BJ (cell line): ENCODE data around the gene SRGAP2C. TPM values are rescaled to one million over a fixed set of nuclear protein-coding genes. Genes with fewer than 3 reads are reported as not detected.
"Not testable (repeated sequence)": the region's sequence is repeated elsewhere in the genome, so short reads cannot be mapped to it uniquely, and the experiment has no call there.

Source experiments
- CTCF ChIA-PET: fragments of 350-600 bp; formaldehyde crosslinking; extraction: SDS; loops from one replicate; lab custom pipeline; 2021; ENCODE audit warnings: antibody characterized with exemption, inconsistent platforms; lab: Yijun Ruan, JAX
- POLR2A ChIA-PET: fragments of 300-600 bp; sonication (Branson Sonifier 250); formaldehyde crosslinking; extraction: SDS; loops from one replicate; lab custom pipeline; 2021; ENCODE audit warnings: antibody characterized with exemption; lab: Charles Lee
- DNase-seq: peaks from one replicate; pipeline ENCODE4 v3.0.0-alpha.2; 2011; ENCODE audit warnings: low read depth
- H3K27me3 ChIP-seq: 2 replicates; pipeline ENCODE4 v1.6.0; 2011; ENCODE audit warnings: low read length; ENCODE audit not compliant: control insufficient read depth, insufficient read depth
- H3K36me3 ChIP-seq: 2 replicates; pipeline ENCODE4 v1.5.1; 2011; ENCODE audit warnings: low read length; ENCODE audit not compliant: control insufficient read depth, insufficient read depth
- H3K4me3 ChIP-seq: 2 replicates; pipeline ENCODE4 v1.5.1; 2011; ENCODE audit warnings: low read depth, mild to moderate bottlenecking, control low read depth, low read length
- polyA plus RNA-seq: library from polyadenylated mRNA; depleted of rRNA; stranded (reverse); fragments of >200 nt; gene quantifications from 2 replicates; pipeline ENCODE4 v1.2.3, GENCODE V29; 2011

The SRGAP2C gene
- polyA plus RNA-seq, 1 experiment = 5.0 TPM

GRCh38 chr1:121301876-121302275, 117.1 kb downstream of the SRGAP2C start:
- H3K27me3 ChIP-seq, H3K4me3 ChIP-seq, POLR2A ChIA-PET, H3K36me3 ChIP-seq, DNase-seq, CTCF ChIA-PET: not testable (repeated sequence)

- POLR2A ChIA-PET, H3K36me3 ChIP-seq, CTCF ChIA-PET, H3K27me3 ChIP-seq, H3K4me3 ChIP-seq, DNase-seq: not testable (repeated sequence)
Measured at GRCh38 chr1:121307759-121308158, 123.0 kb downstream of the SRGAP2C start.

- H3K4me3 ChIP-seq, DNase-seq, H3K36me3 ChIP-seq, POLR2A ChIA-PET, CTCF ChIA-PET, H3K27me3 ChIP-seq: not testable (repeated sequence)
Measured at GRCh38 chr1:121315509-121315908, 130.7 kb downstream of the SRGAP2C start.

GRCh38 chr1:121316081-121316480, 131.3 kb downstream of the SRGAP2C start:
- CTCF ChIA-PET, H3K27me3 ChIP-seq: not testable (repeated sequence)

GRCh38 chr1:121317491-121318468, 133.0 kb downstream of the SRGAP2C start:
- CTCF ChIA-PET = not testable (repeated sequence)

More at GRCh38 chr1:121316081-121316480, 131.3 kb downstream of the SRGAP2C start:
- H3K4me3 ChIP-seq, DNase-seq, POLR2A ChIA-PET, H3K36me3 ChIP-seq: not testable (repeated sequence)

GRCh38 chr1:121318687-121319086, 133.9 kb downstream of the SRGAP2C start:
- H3K27me3 ChIP-seq, H3K4me3 ChIP-seq, H3K36me3 ChIP-seq, DNase-seq, POLR2A ChIA-PET, CTCF ChIA-PET: not testable (repeated sequence)

More at GRCh38 chr1:121317491-121318468, 133.0 kb downstream of the SRGAP2C start:
- H3K4me3 ChIP-seq, POLR2A ChIA-PET, H3K27me3 ChIP-seq, H3K36me3 ChIP-seq, DNase-seq: not testable (repeated sequence)

- H3K4me3 ChIP-seq, POLR2A ChIA-PET, DNase-seq, H3K27me3 ChIP-seq, CTCF ChIA-PET, H3K36me3 ChIP-seq: not testable (repeated sequence)
Measured at GRCh38 chr1:121321660-121322059, 136.9 kb downstream of the SRGAP2C start.

- H3K4me3 ChIP-seq, DNase-seq, POLR2A ChIA-PET, H3K36me3 ChIP-seq, CTCF ChIA-PET, H3K27me3 ChIP-seq: not testable (repeated sequence)
Measured at GRCh38 chr1:121324726-121325125, 140.0 kb downstream of the SRGAP2C start.

- DNase-seq, H3K4me3 ChIP-seq, H3K27me3 ChIP-seq, POLR2A ChIA-PET, CTCF ChIA-PET, H3K36me3 ChIP-seq: not testable (repeated sequence)
Measured at GRCh38 chr1:121332141-121332540, 147.4 kb downstream of the SRGAP2C start.

- H3K4me3 ChIP-seq, DNase-seq, H3K36me3 ChIP-seq, POLR2A ChIA-PET, H3K27me3 ChIP-seq, CTCF ChIA-PET: not testable (repeated sequence)
Measured at GRCh38 chr1:121332599-121333562, 148.1 kb downstream of the SRGAP2C start.

GRCh38 chr1:121337958-121338357, 153.2 kb downstream of the SRGAP2C start:
- POLR2A ChIA-PET, H3K27me3 ChIP-seq, DNase-seq, H3K36me3 ChIP-seq, CTCF ChIA-PET, H3K4me3 ChIP-seq: not testable (repeated sequence)

- POLR2A ChIA-PET, CTCF ChIA-PET, DNase-seq, H3K36me3 ChIP-seq, H3K27me3 ChIP-seq, H3K4me3 ChIP-seq: not testable (repeated sequence)
Measured at GRCh38 chr1:121339611-121340010, 154.8 kb downstream of the SRGAP2C start.
